ENCODE measurements around the gene KIF5C. TPM values are rescaled to one million over a fixed set of nuclear protein-coding genes. Genes with fewer than 3 reads are reported as not detected.
A peak's percentile ranks its signal among the peaks of the same experiment; 100 is the strongest.

Gene KIF5C
- total RNA-seq, 1 donor from 2014 or later: 63.3 TPM

DNA sequence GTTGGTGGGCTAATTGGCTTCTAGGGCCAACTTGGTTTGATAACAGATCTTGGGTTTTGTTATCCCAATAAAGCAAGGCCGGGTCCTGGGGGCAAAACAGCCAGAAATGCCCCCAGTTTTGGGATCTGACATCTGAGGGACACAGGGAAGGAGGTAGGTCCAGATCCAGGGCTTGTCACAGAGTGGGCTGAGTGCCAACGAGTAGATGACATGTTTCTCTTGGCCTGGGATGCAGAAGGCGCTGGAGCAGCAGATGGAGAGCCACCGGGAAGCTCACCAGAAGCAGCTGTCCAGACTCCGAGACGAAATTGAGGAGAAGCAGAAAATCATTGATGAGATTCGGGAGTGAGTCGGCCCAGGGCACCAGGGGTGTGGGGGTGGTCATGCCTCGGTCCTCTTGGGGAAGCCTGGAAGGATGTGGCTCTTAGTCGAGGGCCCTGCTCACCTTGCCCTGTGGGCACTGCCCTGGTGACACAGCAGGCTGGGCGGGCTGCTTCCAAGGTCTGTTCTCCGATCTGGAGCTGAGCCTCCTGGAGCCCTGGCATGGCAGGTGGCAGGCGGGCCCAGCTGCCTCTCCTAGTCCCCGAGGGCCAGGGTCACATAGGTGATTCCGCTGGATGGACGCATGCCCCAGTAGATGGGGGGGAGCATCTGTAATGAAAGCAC is 123.3 kb downstream of the KIF5C start:
- TF ChIP-seq, protein P1, sequence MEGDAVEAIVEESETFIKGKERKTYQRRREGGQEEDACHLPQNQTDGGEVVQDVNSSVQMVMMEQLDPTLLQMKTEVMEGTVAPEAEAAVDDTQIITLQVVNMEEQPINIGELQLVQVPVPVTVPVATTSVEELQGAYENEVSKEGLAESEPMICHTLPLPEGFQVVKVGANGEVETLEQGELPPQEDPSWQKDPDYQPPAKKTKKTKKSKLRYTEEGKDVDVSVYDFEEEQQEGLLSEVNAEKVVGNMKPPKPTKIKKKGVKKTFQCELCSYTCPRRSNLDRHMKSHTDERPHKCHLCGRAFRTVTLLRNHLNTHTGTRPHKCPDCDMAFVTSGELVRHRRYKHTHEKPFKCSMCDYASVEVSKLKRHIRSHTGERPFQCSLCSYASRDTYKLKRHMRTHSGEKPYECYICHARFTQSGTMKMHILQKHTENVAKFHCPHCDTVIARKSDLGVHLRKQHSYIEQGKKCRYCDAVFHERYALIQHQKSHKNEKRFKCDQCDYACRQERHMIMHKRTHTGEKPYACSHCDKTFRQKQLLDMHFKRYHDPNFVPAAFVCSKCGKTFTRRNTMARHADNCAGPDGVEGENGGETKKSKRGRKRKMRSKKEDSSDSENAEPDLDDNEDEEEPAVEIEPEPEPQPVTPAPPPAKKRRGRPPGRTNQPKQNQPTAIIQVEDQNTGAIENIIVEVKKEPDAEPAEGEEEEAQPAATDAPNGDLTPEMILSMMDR (conservative IDR thresholded peaks at IDR 0.05): no peak
- DNase-seq (ENCODE audit: low read depth, low spot score): no peak
- Mint-ChIP-seq H3K27me3 (ENCODE audit: low read depth) (no peaks in the 10 kb centered on the region), H3K4me3 (no peak overlapping the region), H3K27ac (ENCODE audit: unreplicated experiment) (peak overlapping the region; percentile 96), H3K9me3 (no peaks in the 10 kb centered on the region), H3K4me1 (peaks cover 18% of the 10 kb centered on the region), H3K36me3 (ENCODE audit: low read depth) (peaks cover 41% of the 10 kb centered on the region)

- Mint-ChIP-seq H3K27ac (ENCODE audit: unreplicated experiment) (no peak overlapping the region), H3K4me3 (no peak overlapping the region)
Measured at GRCh38 chr2:148998831-148999200, 123.8 kb downstream of the KIF5C start.

GRCh38 chr2:148999451-148999921 is 124.5 kb downstream of the KIF5C start:
- peaks cover 18% of the 10 kb centered on the region for H3K4me1 Mint-ChIP-seq
- no peak overlapping the region for H3K27ac Mint-ChIP-seq (ENCODE audit: unreplicated experiment)
- DNase-seq (ENCODE audit: low read depth, low spot score): no peak

More at GRCh38 chr2:148998831-148999200, 123.8 kb downstream of the KIF5C start:
- peaks cover 45% of the 10 kb centered on the region for H3K36me3 Mint-ChIP-seq (ENCODE audit: low read depth)
- TF ChIP-seq, protein P1 (conservative IDR thresholded peaks at IDR 0.05): no peak
- no peak for DNase-seq (ENCODE audit: low read depth, low spot score)
- no peaks in the 10 kb centered on the region for H3K9me3 Mint-ChIP-seq
- no peaks in the 10 kb centered on the region for H3K27me3 Mint-ChIP-seq (ENCODE audit: low read depth)
- H3K4me1 Mint-ChIP-seq: peaks cover 18% of the 10 kb centered on the region

DNA sequence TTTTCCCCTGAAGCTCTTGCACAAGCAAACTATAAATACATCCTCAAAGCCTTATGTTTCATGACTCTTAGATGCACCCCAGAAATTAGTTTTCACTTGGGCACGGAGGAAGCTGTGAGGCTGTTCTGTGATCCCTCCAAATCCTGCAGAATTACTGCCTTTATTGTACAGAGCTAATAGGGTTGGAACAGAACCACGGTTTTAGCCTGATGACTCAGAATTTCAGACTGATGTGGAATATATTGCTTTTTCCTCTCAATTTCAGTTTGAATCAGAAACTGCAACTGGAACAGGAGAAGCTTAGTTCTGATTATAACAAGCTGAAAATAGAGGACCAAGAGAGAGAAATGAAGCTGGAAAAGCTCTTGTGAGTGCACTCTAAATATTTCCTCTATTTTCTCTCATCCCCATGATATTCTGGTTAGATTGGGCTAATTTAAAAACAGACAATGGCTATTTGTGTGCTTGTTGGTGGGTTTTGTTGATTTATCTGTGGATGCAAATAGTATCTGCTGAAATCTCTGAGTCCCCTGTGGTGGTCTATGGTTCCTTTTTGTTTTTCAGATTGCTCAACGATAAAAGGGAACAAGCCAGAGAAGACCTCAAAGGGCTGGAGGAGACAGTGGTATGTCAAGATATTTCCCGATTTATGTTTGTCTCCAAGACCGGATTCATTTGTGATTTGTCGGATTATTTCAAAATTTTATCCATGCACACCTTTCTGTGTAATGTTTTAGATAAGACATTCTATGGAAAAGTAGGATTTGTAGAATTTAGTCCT is 125.3 kb downstream of the KIF5C start:
- TF ChIP-seq, protein P1 (conservative IDR thresholded peaks at IDR 0.05): no peak
- H3K27me3 Mint-ChIP-seq (ENCODE audit: low read depth): no peaks in the 10 kb centered on the region
- peaks cover 18% of the 10 kb centered on the region for H3K4me1 Mint-ChIP-seq
- no peak overlapping the region for H3K4me3 Mint-ChIP-seq
- DNase-seq (ENCODE audit: low read depth, low spot score): no peak
- H3K27ac Mint-ChIP-seq (ENCODE audit: unreplicated experiment): no peak overlapping the region
- H3K9me3 Mint-ChIP-seq: no peaks in the 10 kb centered on the region
- peaks cover 40% of the 10 kb centered on the region for H3K36me3 Mint-ChIP-seq (ENCODE audit: low read depth)

More at GRCh38 chr2:148999451-148999921, 124.5 kb downstream of the KIF5C start:
- no peaks in the 10 kb centered on the region for H3K27me3 Mint-ChIP-seq (ENCODE audit: low read depth)
- H3K4me3 Mint-ChIP-seq: no peak overlapping the region
- TF ChIP-seq, protein P1 (conservative IDR thresholded peaks at IDR 0.05): no peak
- peaks cover 43% of the 10 kb centered on the region for H3K36me3 Mint-ChIP-seq (ENCODE audit: low read depth)
- no peaks in the 10 kb centered on the region for H3K9me3 Mint-ChIP-seq

- Mint-ChIP-seq H3K27me3 (ENCODE audit: low read depth) (no peaks in the 10 kb centered on the region), H3K9me3 (no peaks in the 10 kb centered on the region), H3K4me1 (peaks cover 23% of the 10 kb centered on the region), H3K36me3 (ENCODE audit: low read depth) (peaks cover 42% of the 10 kb centered on the region), H3K27ac (ENCODE audit: unreplicated experiment) (no peak overlapping the region), H3K4me3 (no peak overlapping the region)
- no peak for DNase-seq (ENCODE audit: low read depth, low spot score)
- TF ChIP-seq, protein P1 (conservative IDR thresholded peaks at IDR 0.05): no peak
Measured at GRCh38 chr2:149001496-149001895, 126.5 kb downstream of the KIF5C start.

Data from neural crest cell (in vitro differentiated cells).